ENCODE measurements around the gene PLA2G4C.

Gene PLA2G4C

GRCh38 chr19:48053076-48053475 is 57.5 kb downstream of the PLA2G4C start:
- DNase-seq (ENCODE audit: low read depth in 2 of 2), result no peak

DNA sequence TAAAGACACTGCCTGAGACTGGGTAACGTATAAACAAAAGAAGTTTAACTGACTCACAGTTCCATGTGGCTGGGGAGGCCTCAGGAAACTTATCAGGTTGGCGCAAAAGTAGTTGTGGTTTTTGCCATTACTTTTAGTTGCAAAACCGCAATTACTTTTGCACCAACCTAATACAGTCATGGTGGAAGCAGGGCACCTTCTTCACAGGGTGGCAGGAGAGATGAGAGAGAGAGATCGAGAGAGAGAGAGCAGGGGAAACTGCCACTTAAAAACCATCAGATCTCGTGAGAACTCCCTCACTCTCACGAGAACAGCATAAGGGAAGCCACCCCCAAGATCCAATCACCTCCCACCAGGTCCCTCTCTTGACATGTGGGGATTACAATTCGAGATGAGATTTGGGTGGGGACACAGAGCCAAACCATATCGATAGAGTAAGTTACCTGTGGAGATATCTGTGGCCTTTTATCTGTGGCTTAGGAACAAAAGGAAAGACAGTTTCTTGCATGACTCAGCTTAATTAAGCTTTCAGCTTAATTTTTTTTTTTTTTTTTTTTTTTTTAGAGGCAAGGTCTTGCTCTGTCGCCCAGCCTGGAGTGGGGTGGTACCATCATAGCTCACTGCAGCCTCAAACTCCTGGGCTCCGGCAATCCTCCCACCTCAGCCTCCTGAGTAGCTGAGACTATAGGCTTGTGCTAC is 59.1 kb downstream of the PLA2G4C start:
- no peak for DNase-seq (ENCODE audit: low read depth in 2 of 2)

- no peak for DNase-seq (ENCODE audit: low read depth in 2 of 2)
These were observed 66.1 kb downstream of the PLA2G4C start for GRCh38 chr19:48044561-48044960.

- no peak for DNase-seq (ENCODE audit: low read depth in 2 of 2)
These were observed 66.8 kb downstream of the PLA2G4C start, which contains the start of gene CABP5 for GRCh38 chr19:48043675-48044258. Gene CABP5 (minus strand): TSS chr19:48044079. CDS start chr19:48043922, 157 bp downstream.

DNA sequence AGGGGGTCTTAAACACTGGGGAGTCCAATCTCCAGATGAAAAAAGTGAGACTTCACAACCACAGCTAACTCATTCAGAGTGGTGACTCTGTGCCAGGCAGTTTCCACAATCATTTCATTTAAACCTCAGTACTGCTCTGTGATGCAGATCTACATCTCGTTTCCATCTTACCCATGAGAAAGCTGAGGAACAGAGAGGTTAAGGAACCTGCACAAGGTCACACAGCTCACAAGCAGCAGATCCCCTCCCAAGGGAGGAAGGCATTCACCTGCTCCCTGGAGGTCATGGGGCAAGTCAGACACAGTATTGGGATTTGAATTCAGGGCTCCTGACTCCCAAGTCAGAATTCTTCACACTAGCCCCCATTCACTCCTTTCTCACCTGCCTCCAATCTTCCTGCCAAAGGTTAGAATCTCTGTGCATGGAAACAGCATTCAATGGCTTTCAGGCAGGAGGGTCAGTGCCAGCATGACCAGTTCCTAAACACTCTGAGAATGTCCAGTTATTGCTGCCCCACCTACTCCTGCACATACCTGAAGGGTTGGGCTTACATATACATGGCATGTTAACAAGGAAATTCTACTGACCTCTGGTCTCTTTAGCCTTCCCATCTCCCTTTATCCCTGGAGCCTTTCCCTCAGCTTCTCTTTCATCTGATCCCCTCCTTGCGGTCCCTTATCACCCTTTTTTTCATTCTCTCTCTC is 68.6 kb downstream of the PLA2G4C start:
- no peak for DNase-seq (ENCODE audit: low read depth in 2 of 2)

DNA sequence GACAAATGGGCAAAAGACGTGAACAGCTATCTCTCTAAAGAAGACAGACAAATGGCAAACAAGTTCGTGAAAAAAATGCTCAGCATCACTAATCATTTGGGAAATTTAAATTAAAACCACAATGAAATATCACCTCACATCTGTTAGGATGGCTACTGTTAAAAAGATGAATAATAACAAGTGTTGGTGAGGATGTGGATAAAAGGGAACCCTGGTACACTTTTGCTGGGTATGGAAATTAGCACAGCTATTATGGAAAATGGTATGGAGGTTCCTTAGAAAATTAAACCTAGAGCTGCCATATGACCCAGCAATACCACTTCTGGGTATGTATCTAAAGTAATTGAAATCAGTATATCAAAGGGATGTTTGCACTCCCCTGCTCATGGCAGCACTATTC is 73.9 kb downstream of the PLA2G4C start:
- no peak for DNase-seq (ENCODE audit: low read depth in 2 of 2)

DNA sequence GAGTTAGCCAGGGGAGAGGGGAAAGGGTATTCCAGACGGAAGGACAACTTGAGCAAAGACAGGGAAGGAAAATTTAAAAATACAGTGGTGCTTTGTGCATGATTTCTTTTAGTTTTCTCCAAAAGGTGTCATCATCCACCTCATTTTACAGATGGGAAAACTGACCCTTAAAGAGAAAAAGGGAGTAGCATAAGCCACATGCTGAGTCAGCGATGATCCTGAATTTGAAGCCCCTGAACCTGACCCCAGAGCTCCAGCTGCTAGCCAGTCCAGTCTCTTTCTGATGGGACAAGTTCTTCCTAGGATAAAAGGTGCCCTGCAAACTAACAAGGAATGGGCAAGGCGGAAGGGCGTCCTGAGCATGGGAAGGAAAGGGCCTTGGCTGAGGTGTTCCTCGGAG is 77.0 kb downstream of the PLA2G4C start:
- no peak for DNase-seq (ENCODE audit: low read depth in 2 of 2)

DNA sequence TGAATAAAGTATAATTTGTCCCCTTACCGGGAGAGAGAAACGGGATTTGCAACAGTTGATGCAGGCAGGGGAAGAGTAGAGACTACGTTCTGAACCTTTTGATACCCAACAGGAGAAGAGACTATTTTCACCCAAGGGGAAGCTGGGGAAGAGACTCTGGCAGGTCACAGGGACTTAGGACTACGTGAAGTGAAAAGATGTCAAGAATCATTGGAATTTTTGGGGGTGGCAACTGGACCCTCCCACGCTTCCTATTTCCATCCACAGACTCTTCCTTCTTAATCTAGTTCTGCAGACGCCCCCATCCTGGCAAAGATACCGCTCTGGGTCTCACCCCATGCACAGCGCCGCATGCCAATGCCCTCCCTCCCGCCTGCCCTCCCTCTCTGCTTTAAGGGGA is 80.5 kb downstream of the PLA2G4C start:
- DNase-seq (ENCODE audit: low read depth in 2 of 2), result no peak

GRCh38 chr19:48029431-48029830 is 81.2 kb downstream of the PLA2G4C start:
- DNase-seq (ENCODE audit: low read depth in 2 of 2), result no peak

GRCh38 chr19:48025480-48025879 is 85.1 kb downstream of the PLA2G4C start:
- no peak for DNase-seq (ENCODE audit: low read depth in 2 of 2)

DNA sequence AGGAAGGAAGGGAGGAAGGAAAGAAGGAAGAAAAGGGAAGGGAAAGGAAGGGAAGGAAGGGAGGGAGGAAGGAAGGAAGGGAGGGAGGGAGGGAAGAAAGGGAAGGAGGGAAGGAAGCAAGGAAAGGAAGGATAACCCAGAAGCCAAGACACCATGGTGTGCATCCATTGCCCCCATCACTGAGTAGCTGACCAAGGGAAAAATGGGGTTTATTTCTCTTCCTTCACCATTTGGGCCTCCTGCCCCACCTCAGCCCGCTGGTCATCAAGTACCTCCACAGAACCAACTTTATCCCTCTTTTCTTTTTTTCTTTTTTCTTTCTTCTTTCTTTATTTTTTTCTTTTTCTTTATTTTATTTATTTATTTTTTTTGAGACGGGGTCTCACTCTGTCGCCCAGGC is 87.1 kb downstream of the PLA2G4C start:
- no peak for DNase-seq (ENCODE audit: low read depth in 2 of 2)

GRCh38 chr19:48023011-48023410 is 87.6 kb downstream of the PLA2G4C start:
- no peak for DNase-seq (ENCODE audit: low read depth in 2 of 2)

DNA sequence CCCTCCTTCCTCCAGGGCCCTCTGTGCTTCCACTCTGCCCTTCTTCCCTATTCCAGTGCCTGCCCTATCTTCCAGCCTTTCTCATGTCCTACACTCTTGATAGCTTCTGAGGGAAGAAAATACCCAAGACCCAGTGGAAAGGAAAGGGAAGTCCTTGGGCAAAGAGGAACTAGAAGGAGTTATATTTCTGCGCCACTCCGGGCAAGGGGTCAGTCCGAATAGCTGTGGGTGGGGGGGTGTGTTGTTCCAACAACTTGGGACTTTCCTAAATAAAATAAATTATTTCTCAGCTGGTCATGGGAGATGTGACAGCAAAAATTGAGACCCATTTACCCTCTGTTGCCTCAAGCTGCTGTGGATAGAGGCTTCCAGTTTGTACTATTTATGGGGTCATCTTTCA is 89.9 kb downstream of the PLA2G4C start:
- no peak for DNase-seq (ENCODE audit: low read depth in 2 of 2)

GRCh38 chr19:48010932-48011758 is 99.5 kb downstream of the PLA2G4C start:
- DNase-seq (ENCODE audit: low read depth in 2 of 2), result no peak

GRCh38 chr19:48006762-48007161 is 103.9 kb downstream of the PLA2G4C start:
- no peak for DNase-seq (ENCODE audit: low read depth in 2 of 2)

DNA sequence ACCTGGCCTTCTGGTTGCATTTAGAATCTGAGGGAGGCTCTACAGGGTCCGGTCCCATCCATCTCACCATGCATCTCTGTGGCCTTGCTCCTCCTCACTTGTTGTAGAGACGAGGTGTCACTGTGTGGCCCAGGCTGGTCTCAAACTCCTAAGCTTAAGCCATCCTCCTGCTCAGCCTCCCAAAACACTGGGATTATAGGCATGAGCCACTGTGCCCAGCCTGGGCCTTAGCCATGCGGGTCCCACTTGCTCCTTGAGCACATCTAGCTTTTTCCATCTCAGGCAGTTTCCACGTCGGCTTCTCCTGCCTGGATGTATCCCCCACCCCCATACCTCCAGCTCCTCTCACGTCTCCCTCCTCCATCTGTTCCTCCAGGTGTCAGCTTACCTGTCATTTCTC is 106.4 kb downstream of the PLA2G4C start:
- DNase-seq (ENCODE audit: low read depth in 2 of 2), result no peak

DNA sequence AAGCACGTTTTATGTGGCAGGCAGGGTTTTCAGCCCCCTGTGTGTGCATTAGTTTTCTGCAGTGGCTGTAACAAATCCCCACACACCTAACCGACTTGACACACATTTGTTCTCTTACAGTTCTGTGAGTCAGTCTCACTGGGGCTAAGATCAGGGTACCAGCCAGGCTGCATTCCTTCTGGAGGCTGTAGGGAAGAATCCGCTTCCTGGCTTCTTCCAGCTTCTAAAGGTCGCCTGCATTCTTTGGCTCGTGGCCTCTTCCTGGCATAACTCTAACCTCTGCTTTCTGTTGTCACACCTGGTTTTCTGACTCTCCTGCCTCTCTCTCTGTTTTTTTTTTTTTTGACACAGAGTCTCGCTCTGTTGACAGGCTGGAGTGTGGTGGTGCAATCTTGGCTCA is 109.8 kb downstream of the PLA2G4C start:
- no peak for DNase-seq (ENCODE audit: low read depth in 2 of 2)

GRCh38 chr19:47998800-47999199 is 111.8 kb downstream of the PLA2G4C start:
- no peak for DNase-seq (ENCODE audit: low read depth in 2 of 2)

Measured in fibroblast of skin of left quadriceps (primary cell).